ENCODE measurements around the gene GPATCH2.

GPATCH2 gene

GRCh38 chr1:217650674-217651073 is 19.8 kb upstream of the GPATCH2 start:
- H3K4me3 ChIP-seq (ENCODE audit: low read depth, low read length): no peak overlapping the region

GRCh38 chr1:217647791-217648190 is 16.9 kb upstream of the GPATCH2 start:
- no peak for TF ChIP-seq CTCF (IDR thresholded peaks at IDR 0.05; ENCODE audit: borderline replicate concordance, insufficient read depth, low read depth, low read length)
- no peak overlapping the region for H3K4me3 ChIP-seq (ENCODE audit: low read depth, low read length)

More at GRCh38 chr1:217650674-217651073, 19.8 kb upstream of the GPATCH2 start:
- no peak for TF ChIP-seq CTCF (IDR thresholded peaks at IDR 0.05; ENCODE audit: borderline replicate concordance, insufficient read depth, low read depth, low read length)

DNA sequence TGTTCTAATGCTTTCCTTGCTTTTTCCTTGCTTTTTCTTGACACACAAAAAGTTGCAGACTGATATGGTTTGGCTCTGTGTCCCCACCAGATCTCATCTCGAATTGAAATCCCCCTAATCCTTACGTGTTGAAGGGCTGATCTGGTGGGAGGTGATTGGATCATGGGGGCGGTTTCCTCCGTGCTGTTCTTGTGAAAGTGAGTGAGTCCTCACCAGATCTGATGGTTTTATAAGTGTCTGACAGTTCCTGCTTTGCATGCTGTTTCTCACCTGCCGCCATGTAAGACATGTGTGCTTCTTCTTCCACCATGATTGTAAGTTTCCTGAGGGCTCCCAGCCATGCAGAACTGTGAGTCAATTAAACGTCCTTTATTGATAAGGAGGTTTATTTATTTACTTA is 11.6 kb upstream of the GPATCH2 start:
- H3K4me3 ChIP-seq (ENCODE audit: low read depth, low read length): no peak overlapping the region
- TF ChIP-seq CTCF (IDR thresholded peaks at IDR 0.05; ENCODE audit: borderline replicate concordance, insufficient read depth, low read depth, low read length): no peak

DNA sequence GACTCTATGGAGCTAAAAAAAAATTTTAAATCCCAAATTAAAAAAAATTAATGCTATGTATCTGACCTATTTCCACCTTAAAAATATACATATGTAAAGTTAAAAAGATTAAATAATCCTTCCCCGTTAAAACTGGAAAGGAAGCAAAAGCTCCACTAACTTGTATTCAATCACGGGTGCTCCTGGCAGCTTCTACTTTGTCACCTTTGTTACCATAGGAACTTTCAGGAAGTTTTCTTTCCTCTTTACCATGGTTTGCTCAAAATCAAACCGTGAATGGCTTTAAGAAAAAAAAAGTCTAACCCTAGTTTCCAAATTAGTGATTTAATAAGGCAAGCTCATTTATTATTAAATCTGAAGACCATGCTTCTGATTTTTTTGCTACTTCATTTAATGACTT is 3.5 kb downstream of the GPATCH2 start:
- TF ChIP-seq CTCF (IDR thresholded peaks at IDR 0.05; ENCODE audit: borderline replicate concordance, insufficient read depth, low read depth, low read length): no peak
- H3K4me3 ChIP-seq (ENCODE audit: low read depth, low read length): no peak overlapping the region

GRCh38 chr1:217626321-217626720 is 4.6 kb downstream of the GPATCH2 start:
- no peak overlapping the region for H3K4me3 ChIP-seq (ENCODE audit: low read depth, low read length)
- no peak for TF ChIP-seq CTCF (IDR thresholded peaks at IDR 0.05; ENCODE audit: borderline replicate concordance, insufficient read depth, low read depth, low read length)

DNA sequence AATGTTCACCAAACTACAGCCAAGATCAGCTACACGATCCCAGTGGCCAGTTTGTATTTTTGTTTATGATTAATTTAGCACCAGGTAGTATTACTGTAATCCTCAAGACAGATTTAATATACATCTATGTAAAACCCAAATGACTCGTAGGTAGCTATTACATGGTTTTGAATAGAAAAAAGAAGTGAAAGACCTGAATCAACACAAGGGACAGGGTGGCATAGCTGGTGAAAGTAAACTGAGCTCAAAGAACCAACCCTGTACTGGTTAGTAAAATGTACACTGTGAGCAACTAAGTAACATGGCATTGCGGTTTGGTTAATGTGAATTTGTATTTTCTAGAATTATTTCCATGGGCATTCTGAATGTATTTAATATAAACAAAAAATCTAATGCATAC is 8.8 kb downstream of the GPATCH2 start:
- H3K4me3 ChIP-seq (ENCODE audit: low read depth, low read length): no peak overlapping the region
- TF ChIP-seq CTCF (IDR thresholded peaks at IDR 0.05; ENCODE audit: borderline replicate concordance, insufficient read depth, low read depth, low read length): no peak

- H3K4me3 ChIP-seq (ENCODE audit: low read depth, low read length): no peak overlapping the region
- TF ChIP-seq CTCF (IDR thresholded peaks at IDR 0.05; ENCODE audit: borderline replicate concordance, insufficient read depth, low read depth, low read length): no peak
Observed at GRCh38 chr1:217620814-217621213, 10.1 kb downstream of the GPATCH2 start.
